GM12873 (cell line): Measurements from ENCODE around the gene ADAMTS1.

Experiments used
- CTCF ChIP-seq: IDR thresholded peaks from 2 replicates; pipeline ENCODE4 v1.5.1; 2012; ENCODE audit warnings: low read depth, mild to moderate bottlenecking, moderate library complexity, low read length, control low read depth; ENCODE audit not compliant: insufficient read depth; ENCODE audit errors: missing control alignments

The ADAMTS1 gene

GRCh38 chr21:26845066-26845758 lies at the start of gene ADAMTS1:
ADAMTS1 (minus strand) TSS chr21:26845409; CDS start chr21:26844954, 455 bp downstream.
- no peak for TF ChIP-seq CTCF

DNA sequence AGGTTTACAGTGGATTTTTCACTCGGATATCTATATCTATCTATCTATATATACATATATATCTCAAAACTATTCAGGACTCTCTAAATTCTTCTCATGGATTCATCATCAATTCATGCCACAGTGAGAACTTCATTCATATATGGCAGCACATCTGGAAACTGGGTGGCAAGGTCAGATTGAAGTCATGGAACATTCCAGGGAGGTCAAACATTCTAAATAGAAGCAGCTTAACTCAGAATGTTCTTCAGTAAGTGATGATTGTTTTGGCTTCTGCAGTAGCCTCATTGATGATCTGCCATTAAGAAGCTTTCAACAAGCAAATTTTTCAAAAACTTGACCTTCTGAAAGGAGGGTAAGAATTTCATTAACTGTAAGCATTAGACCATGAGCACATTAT lies 46.9 kb upstream of the ADAMTS1 start:
- TF ChIP-seq CTCF: no peak

GRCh38 chr21:26888931-26889330 lies 43.7 kb upstream of the ADAMTS1 start:
- TF ChIP-seq CTCF: no peak

DNA sequence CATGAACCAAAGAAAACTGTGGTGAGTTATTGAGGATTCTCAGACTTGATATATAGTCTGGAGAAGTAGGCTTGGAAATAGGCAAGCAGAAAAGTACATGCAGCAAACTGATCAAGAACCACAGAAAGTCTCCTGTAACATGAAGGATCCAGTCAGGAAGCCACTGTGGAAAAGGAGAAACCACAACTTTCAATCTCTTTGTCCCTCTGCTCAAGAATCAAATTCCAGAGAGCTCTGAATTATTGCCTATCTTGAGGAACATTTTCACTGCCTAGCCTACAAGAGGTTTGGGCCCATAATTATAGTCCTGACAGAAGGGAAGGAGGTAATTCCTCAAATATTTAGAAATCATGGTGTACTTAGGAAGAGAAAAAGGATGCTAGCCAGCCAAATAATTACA lies 43.0 kb upstream of the ADAMTS1 start:
- no peak for TF ChIP-seq CTCF

DNA sequence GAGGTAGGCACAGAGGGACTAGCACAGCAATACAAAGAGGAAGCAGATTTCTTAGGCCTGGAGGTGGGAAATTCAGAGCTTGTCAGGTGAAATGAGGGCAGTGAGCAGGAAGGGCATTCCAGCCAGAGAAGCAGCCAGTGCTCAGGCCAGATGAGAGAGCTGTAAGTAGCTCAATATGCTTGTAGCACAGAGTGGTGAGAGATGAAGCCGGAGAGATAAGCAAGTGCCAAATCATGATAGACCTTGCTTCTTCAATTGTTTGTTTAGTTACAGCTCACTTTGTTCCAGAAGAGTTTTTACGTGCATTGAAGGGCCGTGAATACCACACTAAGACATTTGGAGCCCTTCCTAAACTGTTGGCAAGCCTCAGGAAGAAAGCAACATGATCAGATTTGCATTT lies 42.0 kb upstream of the ADAMTS1 start:
- TF ChIP-seq CTCF: no peak

- TF ChIP-seq CTCF: no peak
These were observed 39.2 kb upstream of the ADAMTS1 start for GRCh38 chr21:26884436-26884835.

DNA sequence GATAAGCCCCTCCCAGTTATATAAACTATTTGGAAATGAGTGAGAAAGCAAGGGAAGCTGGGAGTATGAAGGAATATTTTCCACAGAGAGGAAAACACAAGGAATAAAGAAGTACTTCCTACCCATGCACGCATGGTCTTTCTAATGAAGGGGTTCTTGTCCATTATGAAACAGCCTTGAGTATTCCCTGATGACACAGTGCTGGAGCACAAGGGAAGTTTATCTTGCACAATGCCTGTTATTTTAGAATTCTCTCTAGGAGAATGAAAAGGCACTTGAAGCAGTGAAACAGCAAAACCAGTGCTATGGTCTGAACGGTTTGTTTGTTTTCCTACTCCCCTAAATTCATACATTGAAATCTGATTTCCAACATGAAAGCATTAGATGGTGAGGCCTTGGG lies 38.6 kb upstream of the ADAMTS1 start:
- no peak for TF ChIP-seq CTCF
